Thyroid gland (tissue), 4 donors: Measurements from ENCODE around the gene ADGRF5. TPM values are rescaled to one million over a fixed set of nuclear protein-coding genes. Genes with fewer than 3 reads are reported as not detected.

Experiments
- DNase-seq, 2 donors: peaks; one replicate each; pipeline ENCODE4 v3.0.0-alpha.2; 2019
- H3K27ac ChIP-seq, 3 donors: fragments of 200-600 bp; sonication (generic); 1 replicate in 2 of 3; 2 replicates in 1 of 3; pipeline ENCODE4 v1.5.1; 2016 to 2019; ENCODE audit warnings: mild to moderate bottlenecking in 1 of 3, moderate library complexity in 1 of 3
- H3K27me3 ChIP-seq: fragments of 200-600 bp; sonication (generic); one replicate; pipeline ENCODE4 v1.5.1; 2019
- H3K36me3 ChIP-seq, 2 donors: fragments of 200-600 bp; sonication (generic); one replicate each; pipeline ENCODE4 v1.5.1; 2016 to 2019
- H3K4me1 ChIP-seq, 2 donors: fragments of 200-600 bp; sonication (generic); one replicate each; pipeline ENCODE4 v1.5.1; 2017 to 2019
- H3K4me3 ChIP-seq, 3 donors: fragments of 200-600 bp; sonication (generic); replicated peaks in 1 of 3; 1 replicate in 2 of 3; 2 replicates in 1 of 3; pipeline ENCODE4 v1.5.1; 2016; ENCODE audit warnings: mild to moderate bottlenecking in 1 of 3
- H3K9me3 ChIP-seq: fragments of 200-600 bp; sonication (generic); one replicate; pipeline ENCODE4 v1.5.1; 2017
- POLR2A ChIP-seq, 2 donors: fragments of 450-650 bp; IDR thresholded peaks; one replicate each; pipeline ENCODE4 v1.6.1; 2017; ENCODE audit warnings: antibody characterized with exemption in 2 of 2, mild to moderate bottlenecking in 2 of 2, moderate library complexity in 1 of 2
- WGBS, 2 donors: methylation state at CpG; one replicate each; pipeline ENCODE4 v1.1.5; 2017; 5-methylcytosine and 5-hydroxymethylcytosine counted together
- intact Hi-C: fragments of 100-400 bp; cut with DNase I; formaldehyde crosslinking; loops from one replicate; pipeline ENCODE4 v1.15.1; 2023
- total RNA-seq, 4 donors: library from RNA; depleted of rRNA; stranded (reverse); fragments of >200 nt; gene quantifications; one replicate each; pipeline ENCODE4 v1.2.3, GENCODE V29; 2016
- TF ChIP-seq, protein P1 (sequence below), 6 experiments: fragments of 200-600 bp in 3 of 6; fragments of 450-650 bp in 3 of 6; sonication (generic) in 3 of 6; IDR thresholded peaks; one replicate each; pipeline ENCODE4 v1.5.1; 2016 to 2019; ENCODE audit warnings: antibody characterized with exemption in 6 of 6, mild to moderate bottlenecking in 2 of 6, inconsistent platforms in 1 of 6, moderate library complexity in 1 of 6

Gene ADGRF5
- total RNA-seq, 4 donors from 2014 or later: 33.2 to 85.3 (median 51.2) TPM

DNA sequence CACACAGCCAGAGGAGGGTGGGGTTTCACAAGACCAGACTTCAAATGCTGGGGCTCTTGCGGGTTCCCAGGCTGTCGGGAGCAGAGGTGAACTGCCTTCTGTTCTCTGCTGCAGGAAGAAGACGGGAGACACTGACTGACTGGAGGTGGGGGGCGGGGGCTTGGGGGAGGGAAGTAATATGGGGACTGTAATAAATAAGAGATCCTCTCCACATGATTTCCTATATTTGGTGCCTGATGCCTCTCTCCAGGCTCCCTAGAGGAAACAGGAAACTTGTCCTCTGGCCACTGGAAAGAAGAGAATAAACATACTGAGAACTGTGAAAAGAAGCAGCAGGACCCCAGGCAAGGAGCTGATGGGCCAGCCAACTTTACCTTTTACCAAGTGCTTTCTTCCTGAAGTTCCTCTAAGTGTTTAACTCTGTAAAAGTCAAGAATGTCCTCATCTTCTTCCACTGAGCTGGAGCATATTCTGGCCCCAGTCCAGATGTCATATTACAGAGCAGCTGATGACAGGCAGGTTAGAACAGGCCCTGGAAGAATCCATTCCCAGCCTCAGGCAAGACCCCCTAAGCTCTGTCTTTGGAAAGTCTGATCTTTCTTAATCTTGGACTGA lies 33.2 kb upstream of the ADGRF5 start:
- intact Hi-C loops: no loop called here
- no peak for TF ChIP-seq POLR2A (IDR thresholded peaks at IDR 0.05)
- TF ChIP-seq, protein P1, sequence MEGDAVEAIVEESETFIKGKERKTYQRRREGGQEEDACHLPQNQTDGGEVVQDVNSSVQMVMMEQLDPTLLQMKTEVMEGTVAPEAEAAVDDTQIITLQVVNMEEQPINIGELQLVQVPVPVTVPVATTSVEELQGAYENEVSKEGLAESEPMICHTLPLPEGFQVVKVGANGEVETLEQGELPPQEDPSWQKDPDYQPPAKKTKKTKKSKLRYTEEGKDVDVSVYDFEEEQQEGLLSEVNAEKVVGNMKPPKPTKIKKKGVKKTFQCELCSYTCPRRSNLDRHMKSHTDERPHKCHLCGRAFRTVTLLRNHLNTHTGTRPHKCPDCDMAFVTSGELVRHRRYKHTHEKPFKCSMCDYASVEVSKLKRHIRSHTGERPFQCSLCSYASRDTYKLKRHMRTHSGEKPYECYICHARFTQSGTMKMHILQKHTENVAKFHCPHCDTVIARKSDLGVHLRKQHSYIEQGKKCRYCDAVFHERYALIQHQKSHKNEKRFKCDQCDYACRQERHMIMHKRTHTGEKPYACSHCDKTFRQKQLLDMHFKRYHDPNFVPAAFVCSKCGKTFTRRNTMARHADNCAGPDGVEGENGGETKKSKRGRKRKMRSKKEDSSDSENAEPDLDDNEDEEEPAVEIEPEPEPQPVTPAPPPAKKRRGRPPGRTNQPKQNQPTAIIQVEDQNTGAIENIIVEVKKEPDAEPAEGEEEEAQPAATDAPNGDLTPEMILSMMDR (IDR thresholded peaks at IDR 0.05): no peak
- no peaks in the 10 kb centered on the region for H3K9me3 ChIP-seq
- 60 to 70% methylated on average over 4 of the region's 4 CpGs for WGBS, 2 donors
- no peaks in the 10 kb centered on the region for H3K36me3 ChIP-seq
- peak overlapping the region; percentile 20 to 50 (median 24) for H3K27ac ChIP-seq
- H3K4me3 ChIP-seq: no peak overlapping the region
- DNase-seq: peak; percentile 16 to 17
- H3K4me1 ChIP-seq: peaks cover 5 to 24% of the 10 kb centered on the region in 2 donors
- no peaks in the 10 kb centered on the region for H3K27me3 ChIP-seq

DNA sequence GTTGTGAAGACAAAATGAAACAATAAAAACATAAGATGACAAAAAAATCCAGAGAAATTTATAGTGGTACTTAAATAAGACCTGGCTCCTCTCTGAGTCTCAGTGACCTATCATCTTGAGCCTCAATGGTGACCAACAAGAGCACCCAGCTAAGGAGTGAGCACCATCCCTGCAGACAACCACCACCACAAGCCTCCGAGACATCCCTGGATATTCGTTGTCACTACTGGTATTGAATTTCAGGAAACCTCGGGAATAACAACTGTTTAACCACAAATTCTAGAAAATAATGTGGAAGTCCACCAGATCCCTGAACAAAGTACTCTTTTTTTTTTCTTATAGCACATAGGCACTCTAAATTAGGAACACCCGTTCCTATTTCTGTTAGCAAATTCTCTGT lies 32.2 kb upstream of the ADGRF5 start:
- H3K4me3 ChIP-seq: no peak overlapping the region
- peaks cover 5 to 25% of the 10 kb centered on the region in 2 donors for H3K4me1 ChIP-seq
- H3K36me3 ChIP-seq: no peaks in the 10 kb centered on the region
- H3K27me3 ChIP-seq: no peaks in the 10 kb centered on the region
- H3K27ac ChIP-seq: peak overlapping the region in 2 of 3 donors; percentile 31 to 42
- 74 to 75% methylated on average over 4 of the region's 4 CpGs for WGBS, 2 donors
- H3K9me3 ChIP-seq: no peaks in the 10 kb centered on the region
- intact Hi-C loops: no loop called here
- TF ChIP-seq POLR2A (IDR thresholded peaks at IDR 0.05): no peak
- TF ChIP-seq, protein P1 (IDR thresholded peaks at IDR 0.05): no peak
- no peak for DNase-seq

DNA sequence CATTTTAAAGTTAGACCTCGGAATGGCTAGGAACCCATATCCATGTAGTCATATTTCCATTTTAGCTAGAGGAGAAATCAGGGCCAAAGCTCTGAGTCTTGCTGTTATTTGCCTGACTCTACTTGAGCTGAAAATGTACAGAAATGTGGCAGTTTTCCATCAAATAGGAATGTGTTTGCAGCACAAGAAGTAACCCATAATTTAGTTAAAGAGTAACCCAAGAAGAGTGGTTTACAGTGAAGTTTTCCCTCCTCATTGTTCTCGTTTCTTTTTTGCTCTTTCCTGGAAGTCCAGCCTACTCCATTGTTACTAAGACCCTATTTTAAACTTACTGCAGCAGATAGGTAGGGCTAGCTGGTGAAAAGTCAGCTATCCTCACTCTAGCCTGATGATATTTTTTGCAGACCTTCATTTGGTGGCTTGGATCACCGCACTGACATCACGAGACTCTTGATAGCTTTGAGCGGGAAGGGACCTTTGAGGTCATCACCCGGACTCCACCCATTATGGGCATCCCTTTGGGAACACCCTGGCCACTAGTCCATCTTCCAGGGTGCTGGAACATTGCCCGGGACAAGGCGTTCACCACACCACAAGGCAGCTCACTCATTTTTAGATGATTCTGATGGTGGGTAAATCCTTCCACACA lies 28.0 kb upstream of the ADGRF5 start:
- Histone ChIP-seq H3K9me3 (no peaks in the 10 kb centered on the region), H3K27me3 (no peaks in the 10 kb centered on the region), H3K36me3 (no peaks in the 10 kb centered on the region), H3K4me3 (no peak overlapping the region), H3K27ac (peak overlapping the region in 2 of 3 donors; percentile 9 to 64), H3K4me1 (peaks cover 0 to 15% of the 10 kb centered on the region in 2 donors)
- 80 to 83% methylated on average over 8 of the region's 8 CpGs for WGBS, 2 donors
- intact Hi-C loops: no loop called here
- peak; percentile 14 to 24 for DNase-seq
- no peak for TF ChIP-seq POLR2A (IDR thresholded peaks at IDR 0.05)
- TF ChIP-seq, protein P1 (IDR thresholded peaks at IDR 0.05): no peak

DNA sequence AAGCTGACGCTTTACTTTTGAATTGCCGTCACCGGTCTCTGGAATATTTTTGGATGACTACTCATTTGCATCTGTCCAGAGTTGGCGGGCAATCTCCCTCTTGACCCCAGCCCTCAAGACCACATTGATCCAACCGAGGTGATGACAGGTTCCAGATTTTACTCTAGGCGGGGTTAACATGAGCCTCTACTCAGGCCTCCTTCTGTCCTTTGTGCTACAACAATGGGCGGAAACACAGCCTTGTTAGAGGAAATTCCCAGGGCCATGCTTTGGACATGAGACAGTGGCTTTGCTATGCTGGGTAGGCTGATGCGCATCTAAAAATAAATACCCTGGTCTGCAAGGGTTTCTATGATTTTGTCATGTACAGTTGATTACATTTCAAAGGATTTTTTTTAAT lies 27.0 kb upstream of the ADGRF5 start:
- no peak for TF ChIP-seq POLR2A (IDR thresholded peaks at IDR 0.05)
- TF ChIP-seq, protein P1 (IDR thresholded peaks at IDR 0.05): no peak
- Histone ChIP-seq H3K4me1 (peaks cover 0 to 13% of the 10 kb centered on the region in 2 donors), H3K27ac (peak overlapping the region in 1 of 3 donors; percentile 29), H3K36me3 (no peaks in the 10 kb centered on the region), H3K27me3 (no peaks in the 10 kb centered on the region), H3K4me3 (no peak overlapping the region), H3K9me3 (no peaks in the 10 kb centered on the region)
- DNase-seq: peak in 1 of 2 donors; percentile 4
- 80 to 82% methylated on average over 8 of the region's 8 CpGs for WGBS, 2 donors
- intact Hi-C loops: no loop called here

DNA sequence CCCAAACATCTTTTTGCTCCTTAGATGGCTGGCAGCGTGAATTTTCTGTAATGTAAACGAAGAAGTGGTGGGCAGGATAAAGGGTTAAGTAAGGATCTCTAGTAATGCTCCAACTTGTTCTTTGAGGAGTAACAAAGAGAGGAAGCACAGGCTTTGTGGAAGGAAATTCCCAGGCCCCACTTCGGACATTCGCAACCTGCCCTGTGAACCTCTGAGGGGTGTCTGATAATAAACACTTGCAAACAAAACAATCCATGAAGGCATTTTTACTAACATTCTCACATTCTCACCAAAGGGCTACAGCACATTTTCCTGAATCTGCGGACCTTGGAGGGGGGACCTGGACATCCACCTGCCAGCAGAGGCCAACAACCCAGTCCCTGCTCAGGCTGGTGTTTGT lies 25.8 kb upstream of the ADGRF5 start:
- H3K9me3 ChIP-seq: no peaks in the 10 kb centered on the region

More for the DNA sequence above, 25.8 kb upstream of the ADGRF5 start:
- H3K36me3 ChIP-seq: no peaks in the 10 kb centered on the region
- 56 to 85% methylated on average over 5 of the region's 5 CpGs for WGBS, 2 donors
- no peak for DNase-seq
- no peak overlapping the region for H3K4me3 ChIP-seq
- H3K4me1 ChIP-seq: peaks cover 0 to 13% of the 10 kb centered on the region in 2 donors
- no peak overlapping the region for H3K27ac ChIP-seq
- no peaks in the 10 kb centered on the region for H3K27me3 ChIP-seq
- no peak for TF ChIP-seq POLR2A (IDR thresholded peaks at IDR 0.05)
- TF ChIP-seq, protein P1 (IDR thresholded peaks at IDR 0.05): no peak
- intact Hi-C loops: no loop called here
